Measurements from ENCODE around the gene JAK2.
"Not testable (repeated sequence)": the region's sequence is repeated elsewhere in the genome, so short reads cannot be mapped to it uniquely, and the experiment has no call there.

JAK2 gene

GRCh38 chr9:5044160-5044559 lies 59.1 kb downstream of the JAK2 start:
- DNase-seq = no peak

GRCh38 chr9:5052838-5053237 lies 67.8 kb downstream of the JAK2 start:
- no peak for DNase-seq

- DNase-seq = no peak
These were observed 77.6 kb downstream of the JAK2 start for GRCh38 chr9:5062631-5063030.

- DNase-seq = no peak
These were observed 87.8 kb downstream of the JAK2 start for GRCh38 chr9:5072871-5073270.

- no peak for DNase-seq
These were observed 88.6 kb downstream of the JAK2 start for GRCh38 chr9:5073701-5074100.

GRCh38 chr9:5085993-5086392 lies 100.9 kb downstream of the JAK2 start:
- no peak for DNase-seq

- DNase-seq = no peak
These were observed 104.7 kb downstream of the JAK2 start for GRCh38 chr9:5089737-5090136.

- DNase-seq = no peak
These were observed 110.7 kb downstream of the JAK2 start for GRCh38 chr9:5095795-5096194.

- DNase-seq = no peak
These were observed 114.4 kb downstream of the JAK2 start for GRCh38 chr9:5099466-5099865.

- not testable (repeated sequence) for DNase-seq
These were observed 116.1 kb downstream of the JAK2 start for GRCh38 chr9:5101127-5101526.

- DNase-seq = not testable (repeated sequence)
These were observed 121.4 kb downstream of the JAK2 start for GRCh38 chr9:5106517-5106916.

GRCh38 chr9:5110867-5111681 lies 126.0 kb downstream of the JAK2 start:
- no peak for DNase-seq

- no peak for DNase-seq
These were observed 126.6 kb downstream of the JAK2 start for GRCh38 chr9:5111696-5112095.

GRCh38 chr9:5112109-5112592 lies 127.1 kb downstream of the JAK2 start:
- DNase-seq = no peak

GRCh38 chr9:5112646-5113045 lies 127.6 kb downstream of the JAK2 start:
- no peak for DNase-seq

GRCh38 chr9:5113523-5113922 lies 128.5 kb downstream of the JAK2 start:
- DNase-seq = no peak

- DNase-seq = no peak
These were observed 129.1 kb downstream of the JAK2 start for GRCh38 chr9:5113994-5114748.

- no peak for DNase-seq
These were observed 137.0 kb downstream of the JAK2 start for GRCh38 chr9:5122116-5122515.

GRCh38 chr9:5122516-5122915 lies 137.4 kb downstream of the JAK2 start:
- no peak for DNase-seq

GRCh38 chr9:5140151-5140550 lies 155.1 kb downstream of the JAK2 start:
- no peak for DNase-seq

GRCh38 chr9:5144217-5144616 lies 159.1 kb downstream of the JAK2 start:
- no peak for DNase-seq

- DNase-seq = no peak
These were observed 161.2 kb downstream of the JAK2 start for GRCh38 chr9:5146241-5146640.

Data from femur (tissue), 1 donor.